HepG2 (cell line): ENCODE results near the gene LTB4R2. TPM values are rescaled to one million over a fixed set of nuclear protein-coding genes. Genes with fewer than 3 reads are reported as not detected.

Experiments used
- ATAD3A ChIP-seq: sonication (generic); formaldehyde crosslinking; IDR thresholded peaks from 2 replicates; pipeline ENCODE4 v1.4.0; 2020; ENCODE audit warnings: missing genetic modification reagents
- FOXC1 ChIP-seq: sonication (generic); formaldehyde crosslinking; IDR thresholded peaks from 2 replicates; pipeline ENCODE4 v1.8.0; 2022; ENCODE audit warnings: mild to moderate bottlenecking, missing genetic modification reagents, borderline replicate concordance
- HOXA7 ChIP-seq: sonication (generic); formaldehyde crosslinking; IDR thresholded peaks from 2 replicates; pipeline ENCODE4 v1.8.1; 2022; ENCODE audit warnings: mild to moderate bottlenecking, missing genetic modification reagents, moderate library complexity
- IRF2 ChIP-seq: IDR thresholded peaks from 2 replicates; pipeline ENCODE4 v1.6.1; 2018; ENCODE audit warnings: missing genetic modification reagents, missing compliant biosample characterization
- KDM2A ChIP-seq: sonication (generic); formaldehyde crosslinking; IDR thresholded peaks from 2 replicates; pipeline ENCODE4 v1.4.0; 2020; ENCODE audit warnings: low read depth, missing genetic modification reagents, borderline replicate concordance
- PBX3 ChIP-seq: sonication (generic); formaldehyde crosslinking; IDR thresholded peaks from 2 replicates; pipeline ENCODE4 v1.8.1; 2023; ENCODE audit warnings: missing genetic modification reagents, inconsistent platforms, borderline replicate concordance
- RBM39 ChIP-seq: fragments of 200-400 bp; formaldehyde crosslinking; IDR thresholded peaks from one replicate; pipeline ENCODE4 v1.6.1; 2018; ENCODE audit warnings: antibody characterized with exemption, mild to moderate bottlenecking, low read depth, low read length; ENCODE audit not compliant: poor library complexity, severe bottlenecking
- THAP9 ChIP-seq: sonication (generic); formaldehyde crosslinking; IDR thresholded peaks from 2 replicates; pipeline ENCODE4; 2020; ENCODE audit warnings: missing genetic modification reagents, mild to moderate bottlenecking, borderline replicate concordance
- THRA ChIP-seq: sonication (generic); formaldehyde crosslinking; IDR thresholded peaks from 2 replicates; pipeline ENCODE4 v1.4.0; 2020; ENCODE audit warnings: missing genetic modification reagents, borderline replicate concordance
- ZBTB46 ChIP-seq: sonication (generic); formaldehyde crosslinking; IDR thresholded peaks from 2 replicates; pipeline ENCODE4 v1.4.0; 2020; ENCODE audit warnings: mild to moderate bottlenecking, missing genetic modification reagents, borderline replicate concordance
- ZC3H4 ChIP-seq: sonication (generic); formaldehyde crosslinking; IDR thresholded peaks from 2 replicates; pipeline ENCODE4 v1.4.0; 2020; ENCODE audit warnings: missing genetic modification reagents, borderline replicate concordance
- ZMAT3 ChIP-seq: sonication (generic); formaldehyde crosslinking; conservative IDR thresholded peaks from 2 replicates; pipeline ENCODE4 v1.7.0; 2021; ENCODE audit warnings: missing genetic modification reagents
- ZNF18 ChIP-seq: sonication (generic); formaldehyde crosslinking; IDR thresholded peaks from 2 replicates; pipeline ENCODE4 v1.8.0; 2022; ENCODE audit warnings: mild to moderate bottlenecking, missing genetic modification reagents; ENCODE audit not compliant: insufficient replicate concordance
- ZNF205 ChIP-seq: IDR thresholded peaks from 2 replicates; pipeline ENCODE4 v1.6.1; 2018; ENCODE audit warnings: missing biosample characterization, missing genetic modification reagents
- ZNF292 ChIP-seq: sonication (generic); formaldehyde crosslinking; IDR thresholded peaks from 2 replicates; pipeline ENCODE4 v1.8.1; 2022; ENCODE audit warnings: mild to moderate bottlenecking, low read depth, missing genetic modification reagents, borderline replicate concordance
- ZNF782 ChIP-seq: sonication (generic); formaldehyde crosslinking; IDR thresholded peaks from 2 replicates; pipeline ENCODE4 v1.4.0; 2020; ENCODE audit warnings: missing genetic modification reagents, mild to moderate bottlenecking, borderline replicate concordance
- ZSCAN9 ChIP-seq: IDR thresholded peaks from 2 replicates; pipeline ENCODE4 v1.6.1; 2016; ENCODE audit warnings: borderline replicate concordance
- polyA plus RNA-seq, 8 experiments: library from polyadenylated mRNA; depleted of rRNA in 3 of 8; stranded (reverse) in 7 of 8; unstranded in 1 of 8; fragments of >200 nt; fragmentation: Illumina TruSeq in 4 of 8; extraction: Trizol in 4 of 8; gene quantifications; 2 replicates each; pipeline versions ENCODE4 v1.2.1 to v1.2.3, GENCODE V29; 2011 to 2016; ENCODE audit warnings: low read depth in 4 of 8, missing spikeins in 1 of 8, mixed read lengths in 1 of 8; ENCODE audit not compliant: insufficient read depth in 1 of 8
- total RNA-seq, 5 experiments: library from RNA; depleted of rRNA; stranded (reverse); fragments of >200 nt; fragmentation: Illumina TruSeq; extraction: Trizol; gene quantifications; 2 replicates each; pipeline ENCODE4 v1.2.3, GENCODE V29; 2016; ENCODE audit warnings: low read depth in 1 of 5

The LTB4R2 gene
- total and polyA plus RNA-seq, 2 of the 13 experiments (the other 11 are each of a cell fraction or from before 2014, with no cell fraction given), result 3.9 to 6.9 TPM

- TF ChIP-seq ZNF18 (CRISPR knock-in tag), result no peak
- peak; percentile 67; the same call in 1 of the 2 replicates for TF ChIP-seq KDM2A (CRISPR knock-in tag)
- peak; percentile 80 for TF ChIP-seq THRA
- peak; percentile 55; the same call in 1 of the 2 replicates for TF ChIP-seq ZNF782 (CRISPR knock-in tag)
- TF ChIP-seq IRF2, result 0 out of 2 replicates have a peak, but pooled peaks have one; percentile 52
- peak; percentile 45; the same call in 1 of the 2 replicates for TF ChIP-seq THAP9
- no peak for TF ChIP-seq RBM39
- TF ChIP-seq ZNF292 (CRISPR knock-in tag), result no peak
- 0 out of 2 replicates have a peak, but pooled peaks have one; percentile 29 for TF ChIP-seq ZNF205 (CRISPR knock-in tag)
- no peak for TF ChIP-seq ZBTB46 (CRISPR knock-in tag)
- TF ChIP-seq ZSCAN9 (CRISPR knock-in tag), result no peak; the same call in 1 of the 2 replicates
- TF ChIP-seq HOXA7, result 0 out of 2 replicates have a peak, but pooled peaks have one; percentile 45
- TF ChIP-seq ZMAT3 (CRISPR knock-in tag), result no peak
- peak; percentile 26; the same call in 1 of the 2 replicates for TF ChIP-seq FOXC1 (CRISPR knock-in tag)
- TF ChIP-seq ATAD3A (CRISPR knock-in tag), result peak; percentile 87; the same call in 1 of the 2 replicates
- TF ChIP-seq PBX3 (CRISPR knock-in tag), result no peak
- 0 out of 2 replicates have a peak, but pooled peaks have one; percentile 64 for TF ChIP-seq ZC3H4 (CRISPR knock-in tag)
Observed at GRCh38 chr14:24296341-24297157, 13.4 kb upstream of the LTB4R2 start (continued).
